ENCODE measurements around the gene SMARCD1.

DNA sequence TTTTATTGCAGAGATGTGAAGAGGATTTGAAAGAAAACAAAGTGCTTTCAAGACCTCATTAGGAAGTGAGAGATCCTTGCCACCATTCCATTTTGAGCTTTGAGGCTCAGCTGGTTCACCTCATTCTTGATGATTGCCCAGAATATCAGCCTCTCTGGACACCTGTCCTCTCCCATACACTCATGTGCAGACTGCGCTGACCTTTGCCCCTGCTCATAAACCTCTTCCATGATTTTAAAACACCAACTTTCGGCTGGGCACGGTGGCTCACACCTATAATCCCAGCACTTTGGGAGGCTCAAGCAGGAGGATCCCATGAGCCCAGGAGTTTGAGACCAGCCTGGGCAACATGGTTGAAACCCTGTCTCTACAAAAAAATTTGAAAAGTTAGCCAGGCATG is 35.8 kb downstream of the SMARCD1 start:
- TF ChIP-seq POLR2A (IDR thresholded peaks at IDR 0.05): no peak
- TF ChIP-seq, protein P1, sequence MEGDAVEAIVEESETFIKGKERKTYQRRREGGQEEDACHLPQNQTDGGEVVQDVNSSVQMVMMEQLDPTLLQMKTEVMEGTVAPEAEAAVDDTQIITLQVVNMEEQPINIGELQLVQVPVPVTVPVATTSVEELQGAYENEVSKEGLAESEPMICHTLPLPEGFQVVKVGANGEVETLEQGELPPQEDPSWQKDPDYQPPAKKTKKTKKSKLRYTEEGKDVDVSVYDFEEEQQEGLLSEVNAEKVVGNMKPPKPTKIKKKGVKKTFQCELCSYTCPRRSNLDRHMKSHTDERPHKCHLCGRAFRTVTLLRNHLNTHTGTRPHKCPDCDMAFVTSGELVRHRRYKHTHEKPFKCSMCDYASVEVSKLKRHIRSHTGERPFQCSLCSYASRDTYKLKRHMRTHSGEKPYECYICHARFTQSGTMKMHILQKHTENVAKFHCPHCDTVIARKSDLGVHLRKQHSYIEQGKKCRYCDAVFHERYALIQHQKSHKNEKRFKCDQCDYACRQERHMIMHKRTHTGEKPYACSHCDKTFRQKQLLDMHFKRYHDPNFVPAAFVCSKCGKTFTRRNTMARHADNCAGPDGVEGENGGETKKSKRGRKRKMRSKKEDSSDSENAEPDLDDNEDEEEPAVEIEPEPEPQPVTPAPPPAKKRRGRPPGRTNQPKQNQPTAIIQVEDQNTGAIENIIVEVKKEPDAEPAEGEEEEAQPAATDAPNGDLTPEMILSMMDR (IDR thresholded peaks at IDR 0.05 in 8 of 11, conservative IDR thresholded peaks at IDR 0.05 in 3 of 11): no peak
